SK-N-SH (cell line): Measurements from ENCODE around the gene SFXN5.

Source experiments
- CHD2 ChIP-seq: fragments of 150-350 bp; IDR thresholded peaks from 2 replicates; pipeline ENCODE4 v1.6.1; 2018; ENCODE audit warnings: low read length; ENCODE audit not compliant: partially characterized antibody
- CTCF ChIP-seq: fragments of 200-600 bp; sonication (generic); IDR thresholded peaks from 2 replicates; pipeline ENCODE4 v1.6.1; 2017; ENCODE audit warnings: antibody characterized with exemption, mild to moderate bottlenecking, moderate library complexity
- JUND ChIP-seq: IDR thresholded peaks from 2 replicates; pipeline ENCODE4 v1.4.0; 2012
- MAX ChIP-seq: IDR thresholded peaks from 2 replicates; pipeline ENCODE4 v1.4.0; 2012; ENCODE audit warnings: low read depth
- MEF2A ChIP-seq: IDR thresholded peaks from 2 replicates; pipeline ENCODE4 v1.4.0; 2012; ENCODE audit warnings: low read depth, borderline replicate concordance
- SMC3 ChIP-seq: IDR thresholded peaks from 2 replicates; pipeline ENCODE4 v1.6.1; 2012; ENCODE audit warnings: low read depth, low read length, improper control_type of control experiment

- no peak for TF ChIP-seq CTCF
- TF ChIP-seq CHD2 = no peak
- TF ChIP-seq MAX = no peak
- TF ChIP-seq SMC3 = no peak
- no peak for TF ChIP-seq MEF2A
- no peak for TF ChIP-seq JUND
Measured at GRCh38 chr2:72925328-72925943, 146.1 kb downstream of the SFXN5 start.
